SK-N-SH treated with all-trans-retinoic acid at 6 μM for 48 hours (cell line): ENCODE data around the gene TRPM7.

Experiments
- ARNTL ChIP-seq: fragments of 450-650 bp; formaldehyde crosslinking; IDR thresholded peaks from 2 replicates; pipeline ENCODE4 v1.5.0; 2020; ENCODE audit warnings: low read depth, mild to moderate bottlenecking, moderate library complexity, borderline replicate concordance
- BACH2 ChIP-seq: fragments of 250-450 bp; sonication (Bioruptor Pico); IDR thresholded peaks from 2 replicates; pipeline ENCODE4 v1.9.0; 2021; ENCODE audit warnings: mild to moderate bottlenecking, borderline replicate concordance
- CREB5 ChIP-seq: fragments of 250-450 bp; sonication (Bioruptor Pico); IDR thresholded peaks from 2 replicates; pipeline ENCODE4 v1.5.1; 2020; ENCODE audit warnings: low read depth, mild to moderate bottlenecking, moderate library complexity
- CSDC2 ChIP-seq: fragments of 250-450 bp; sonication (Bioruptor Pico); IDR thresholded peaks from 2 replicates; pipeline ENCODE4 v1.5.0; 2020; ENCODE audit warnings: mild to moderate bottlenecking, moderate library complexity
- OSR1 ChIP-seq: fragments of 250-450 bp; sonication (Bioruptor Pico); IDR thresholded peaks from 2 replicates; pipeline ENCODE4 v1.8.0; 2022; ENCODE audit warnings: moderate library complexity, mild to moderate bottlenecking, inconsistent platforms
- PATZ1 ChIP-seq: fragments of 250-450 bp; sonication (Bioruptor Pico); IDR thresholded peaks from 2 replicates; pipeline ENCODE4 v1.8.0; 2020; ENCODE audit warnings: mild to moderate bottlenecking, moderate library complexity, borderline replicate concordance
- PPARA ChIP-seq: fragments of 250-450 bp; sonication (Bioruptor Pico); IDR thresholded peaks from 2 replicates; pipeline ENCODE4 v1.5.0; 2020; ENCODE audit warnings: mild to moderate bottlenecking, borderline replicate concordance
- TCF4 ChIP-seq: fragments of 250-450 bp; sonication (Bioruptor Pico); IDR thresholded peaks from 2 replicates; pipeline ENCODE4 v1.8.0; 2021; ENCODE audit warnings: mild to moderate bottlenecking, moderate library complexity, borderline replicate concordance
- ZFP3 ChIP-seq: fragments of 250-450 bp; sonication (Bioruptor Pico); IDR thresholded peaks from 2 replicates; pipeline ENCODE4 v1.5.0; 2020; ENCODE audit warnings: mild to moderate bottlenecking, moderate library complexity
- ZFP30 ChIP-seq: fragments of 450-650 bp; formaldehyde crosslinking; IDR thresholded peaks from 2 replicates; pipeline ENCODE4 v1.5.0; 2022; ENCODE audit warnings: mild to moderate bottlenecking, moderate library complexity
- ZNF565 ChIP-seq: fragments of 450-650 bp; formaldehyde crosslinking; conservative IDR thresholded peaks from 2 replicates; pipeline ENCODE4 v1.5.0; 2020; ENCODE audit warnings: low read depth, mild to moderate bottlenecking, moderate library complexity
- ZNF70 ChIP-seq: fragments of 450-650 bp; formaldehyde crosslinking; IDR thresholded peaks from 2 replicates; pipeline ENCODE4 v1.5.0; 2020; ENCODE audit warnings: mild to moderate bottlenecking, moderate library complexity
- ZNF8 ChIP-seq: fragments of 450-650 bp; formaldehyde crosslinking; IDR thresholded peaks from 2 replicates; pipeline ENCODE4 v1.5.0; 2020; ENCODE audit warnings: mild to moderate bottlenecking, moderate library complexity

- TF ChIP-seq TCF4 (CRISPR knock-in tag): no peak
- no peak for TF ChIP-seq BACH2
- TF ChIP-seq ZFP30 (CRISPR knock-in tag): no peak
- TF ChIP-seq CSDC2 (CRISPR knock-in tag): no peak
- no peak for TF ChIP-seq ZFP3
- no peak for TF ChIP-seq PPARA (CRISPR knock-in tag)
- TF ChIP-seq ZNF8 (CRISPR knock-in tag): no peak
- no peak for TF ChIP-seq ARNTL
- no peak for TF ChIP-seq PATZ1 (CRISPR knock-in tag)
- no peak for TF ChIP-seq CREB5 (CRISPR knock-in tag)
- no peak for TF ChIP-seq ZNF70
- TF ChIP-seq ZNF565 (CRISPR knock-in tag): no peak
- TF ChIP-seq OSR1 (CRISPR knock-in tag): no peak
Observed at GRCh38 chr15:50519740-50520425, 166.7 kb downstream of the TRPM7 start.
